Esophagus squamous epithelium (tissue), 5 donors: ENCODE results near the gene DNER. TPM values are rescaled to one million over a fixed set of nuclear protein-coding genes. Genes with fewer than 3 reads are reported as not detected.

ENCODE experiments used
- DNase-seq: peaks from one replicate; lab custom pipeline; 2025; lab: John Stamatoyannopoulos, UW
- H3K27ac ChIP-seq, 4 donors: fragments of 200-600 bp; sonication (generic); one replicate each; pipeline ENCODE4 v1.5.1; 2016 to 2019; ENCODE audit warnings: mild to moderate bottlenecking in 1 of 4
- H3K27me3 ChIP-seq, 4 donors: fragments of 200-600 bp; sonication (generic); 1 replicate in 3 of 4; 2 replicates in 1 of 4; pipeline versions ENCODE4 v1.5.1 to v1.6.0; 2017 to 2021; ENCODE audit warnings: antibody characterized with exemption in 1 of 4
- H3K36me3 ChIP-seq, 3 donors: fragments of 200-600 bp; sonication (generic); one replicate each; pipeline ENCODE4 v1.5.1; 2016 to 2019
- H3K4me1 ChIP-seq, 3 donors: fragments of 200-600 bp; sonication (generic); one replicate each; pipeline ENCODE4 v1.5.1; 2017 to 2019
- H3K4me3 ChIP-seq, 4 donors: fragments of 200-600 bp; sonication (generic); 1 replicate in 3 of 4; 2 replicates in 1 of 4; pipeline ENCODE4 v1.5.1; 2016 to 2019; ENCODE audit warnings: mild to moderate bottlenecking in 2 of 4, moderate library complexity in 1 of 4
- H3K9me3 ChIP-seq, 3 donors: fragments of 200-600 bp; sonication (generic); one replicate each; pipeline ENCODE4 v1.5.1; 2016 to 2019
- POLR2A ChIP-seq, 4 donors: fragments of 450-650 bp; IDR thresholded peaks; one replicate each; pipeline ENCODE4 v1.6.1; 2017; ENCODE audit warnings: antibody characterized with exemption in 4 of 4, mild to moderate bottlenecking in 4 of 4, moderate library complexity in 3 of 4
- WGBS, 2 donors: methylation state at CpG; one replicate each; pipeline ENCODE4 v1.1.5; 2018; 5-methylcytosine and 5-hydroxymethylcytosine counted together
- intact Hi-C: fragments of 100-400 bp; cut with DNase I; formaldehyde crosslinking; loops from one replicate; pipeline ENCODE4 v1.15.0; 2022
- total RNA-seq, 4 donors: library from RNA; depleted of rRNA; stranded (reverse); fragments of >200 nt; gene quantifications; one replicate each; pipeline ENCODE4 v1.1.0, GENCODE V29; 2016
- TF ChIP-seq, protein P1 (sequence below), 6 experiments: fragments of 450-650 bp in 4 of 6; fragments of 200-600 bp in 2 of 6; sonication (generic) in 2 of 6; IDR thresholded peaks; one replicate each; pipeline ENCODE4 v1.5.1; 2016 to 2019; ENCODE audit warnings: antibody characterized with exemption in 6 of 6, mild to moderate bottlenecking in 4 of 6, moderate library complexity in 4 of 6
- donor health status: DM: yes; HTN: yes; CAD: no.

DNER gene
- total RNA-seq, 4 donors from 2014 or later = 0.27 to 2.5 (median 0.91) TPM

DNA sequence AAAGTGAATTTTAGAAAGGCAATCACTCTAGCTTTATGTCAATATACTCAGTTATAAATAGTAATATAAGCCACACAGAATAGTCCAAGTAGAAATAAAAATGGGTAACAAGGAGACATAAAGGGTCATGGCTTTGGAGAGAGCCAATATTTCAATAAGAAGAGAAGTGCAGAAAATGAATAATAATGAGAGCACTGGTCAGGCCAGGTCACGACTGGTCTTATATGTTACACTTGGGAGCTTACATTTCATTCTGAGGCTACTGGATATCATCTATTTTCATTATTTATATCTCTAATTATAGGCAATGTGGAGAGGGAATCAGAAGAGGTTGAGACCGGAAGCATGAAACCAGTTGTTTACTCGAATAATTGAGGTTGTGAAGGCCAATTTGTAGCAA, 262.5 kb downstream of the DNER start:
- Histone ChIP-seq H3K9me3 (no peaks in the 10 kb centered on the region), H3K4me1 (no peaks in the 10 kb centered on the region), H3K27ac (no peak overlapping the region), H3K27me3 (no peaks in the 10 kb centered on the region), H3K4me3 (no peak overlapping the region), H3K36me3 (no peaks in the 10 kb centered on the region)
- DNase-seq = no peak
- 79 to 84% methylated on average over 3 of the region's 3 CpGs for WGBS, 2 donors
- no peak for TF ChIP-seq POLR2A (IDR thresholded peaks at IDR 0.05)
- TF ChIP-seq, protein P1, sequence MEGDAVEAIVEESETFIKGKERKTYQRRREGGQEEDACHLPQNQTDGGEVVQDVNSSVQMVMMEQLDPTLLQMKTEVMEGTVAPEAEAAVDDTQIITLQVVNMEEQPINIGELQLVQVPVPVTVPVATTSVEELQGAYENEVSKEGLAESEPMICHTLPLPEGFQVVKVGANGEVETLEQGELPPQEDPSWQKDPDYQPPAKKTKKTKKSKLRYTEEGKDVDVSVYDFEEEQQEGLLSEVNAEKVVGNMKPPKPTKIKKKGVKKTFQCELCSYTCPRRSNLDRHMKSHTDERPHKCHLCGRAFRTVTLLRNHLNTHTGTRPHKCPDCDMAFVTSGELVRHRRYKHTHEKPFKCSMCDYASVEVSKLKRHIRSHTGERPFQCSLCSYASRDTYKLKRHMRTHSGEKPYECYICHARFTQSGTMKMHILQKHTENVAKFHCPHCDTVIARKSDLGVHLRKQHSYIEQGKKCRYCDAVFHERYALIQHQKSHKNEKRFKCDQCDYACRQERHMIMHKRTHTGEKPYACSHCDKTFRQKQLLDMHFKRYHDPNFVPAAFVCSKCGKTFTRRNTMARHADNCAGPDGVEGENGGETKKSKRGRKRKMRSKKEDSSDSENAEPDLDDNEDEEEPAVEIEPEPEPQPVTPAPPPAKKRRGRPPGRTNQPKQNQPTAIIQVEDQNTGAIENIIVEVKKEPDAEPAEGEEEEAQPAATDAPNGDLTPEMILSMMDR (IDR thresholded peaks at IDR 0.05) = no peak
- intact Hi-C loops = no loop called here

DNA sequence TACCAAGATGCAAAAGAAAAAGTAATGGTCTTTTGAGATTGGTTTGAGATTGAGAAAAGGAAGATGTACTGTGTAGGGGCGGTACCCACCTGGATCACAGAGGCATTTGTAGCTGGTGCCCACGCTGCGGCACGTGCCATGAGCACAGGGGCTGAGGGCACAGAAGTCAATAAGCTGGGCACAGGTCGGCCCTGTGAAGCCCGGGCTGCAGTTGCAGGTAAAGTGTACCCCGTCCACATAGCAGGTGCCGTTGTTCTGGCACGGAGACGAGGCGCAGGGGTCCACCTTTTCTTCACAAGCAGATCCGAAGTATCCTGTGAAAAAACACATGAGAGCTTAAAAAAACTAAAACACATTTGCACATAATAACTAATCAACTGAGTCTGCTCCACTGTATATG, 267.1 kb downstream of the DNER start:
- WGBS, 2 donors = 94% methylated on average over 12 of the region's 12 CpGs
- Histone ChIP-seq H3K27ac (no peak overlapping the region), H3K4me3 (no peak overlapping the region), H3K27me3 (no peaks in the 10 kb centered on the region), H3K36me3 (no peaks in the 10 kb centered on the region), H3K4me1 (peaks cover 0 to 32% (median 17%) of the 10 kb centered on the region in 3 donors), H3K9me3 (no peaks in the 10 kb centered on the region)
- intact Hi-C loops = no loop called here
- no peak for TF ChIP-seq POLR2A (IDR thresholded peaks at IDR 0.05)
- TF ChIP-seq, protein P1 (IDR thresholded peaks at IDR 0.05) = no peak
- no peak for DNase-seq

DNA sequence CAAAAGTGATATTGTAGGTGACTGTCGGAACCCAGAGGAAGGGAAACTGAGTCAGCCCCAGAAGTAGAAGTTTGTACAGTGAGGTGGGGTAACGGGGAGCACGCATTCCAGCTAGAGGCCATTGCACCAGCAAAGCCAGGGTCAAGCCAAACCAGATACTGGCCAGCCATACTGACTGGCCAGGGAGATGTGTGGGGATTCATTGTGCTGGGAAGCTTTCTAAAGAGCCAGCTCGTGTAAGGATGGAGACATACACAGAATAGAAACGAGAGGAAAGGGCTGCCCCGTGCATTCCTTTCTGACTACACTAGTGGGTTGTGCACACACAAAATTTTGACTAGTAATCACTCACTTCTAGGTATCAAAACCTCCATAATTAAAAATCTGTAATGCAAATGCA, 268.0 kb downstream of the DNER start:
- peak overlapping the region in 3 of 4 donors; percentile 68 to 90 (median 83) for H3K27ac ChIP-seq

DNA sequence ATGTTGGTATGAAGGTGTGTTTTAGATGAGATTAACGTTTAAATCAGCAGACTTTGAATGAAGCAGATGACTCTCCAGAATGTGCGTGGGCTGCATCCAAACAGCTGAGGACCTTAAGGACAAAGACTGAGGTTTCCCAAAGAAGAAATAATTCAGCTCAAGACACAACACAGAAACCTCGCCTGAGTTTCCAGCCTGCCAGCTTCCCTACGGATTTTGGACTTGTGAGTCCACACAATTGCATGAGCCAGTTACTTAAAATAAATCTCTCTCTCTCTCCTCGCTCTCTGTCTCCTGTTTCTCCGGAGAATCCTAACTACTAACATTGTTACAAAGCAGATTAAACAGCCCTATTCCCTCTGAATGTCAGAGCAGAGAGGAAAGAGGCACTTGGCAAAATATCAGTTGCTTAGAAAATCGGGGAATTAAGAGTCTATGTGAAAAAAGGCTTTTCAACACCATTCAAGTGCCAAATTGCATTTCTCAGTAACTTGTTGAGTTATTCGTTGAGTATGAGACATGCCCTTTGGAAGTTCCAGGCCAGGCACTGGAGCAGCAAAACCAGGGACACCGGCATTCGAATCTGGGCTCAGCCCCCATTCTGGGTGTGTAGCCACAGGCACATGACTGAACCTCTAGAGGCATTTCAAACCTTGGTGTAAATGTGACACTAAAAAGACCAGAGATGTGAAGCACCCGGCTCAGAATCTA, 268.7 kb downstream of the DNER start:
- Histone ChIP-seq H3K27ac (peak overlapping the region; percentile 25 to 90 (median 76)), H3K4me3 (peak overlapping the region in 1 of 4 donors; percentile 36), H3K27me3 (no peaks in the 10 kb centered on the region), H3K36me3 (no peaks in the 10 kb centered on the region), H3K9me3 (no peaks in the 10 kb centered on the region), H3K4me1 (peaks cover 0 to 32% (median 17%) of the 10 kb centered on the region in 3 donors)
- 26 to 33% methylated on average over 11 of the region's 11 CpGs for WGBS, 2 donors
- TF ChIP-seq POLR2A (IDR thresholded peaks at IDR 0.05) = no peak
- TF ChIP-seq, protein P1 (IDR thresholded peaks at IDR 0.05) = no peak
- intact Hi-C loops = no loop called here
- DNase-seq = no peak

More for the DNA sequence above, 268.0 kb downstream of the DNER start:
- intact Hi-C loops = no loop called here
- H3K27me3 ChIP-seq = no peaks in the 10 kb centered on the region
- H3K4me3 ChIP-seq = peak overlapping the region in 1 of 4 donors; percentile 36
- no peak for DNase-seq
- H3K36me3 ChIP-seq = no peaks in the 10 kb centered on the region
- 72% methylated on average over 6 of the region's 6 CpGs for WGBS, 2 donors
- TF ChIP-seq POLR2A (IDR thresholded peaks at IDR 0.05) = no peak
- TF ChIP-seq, protein P1 (IDR thresholded peaks at IDR 0.05) = no peak
- peaks cover 0 to 32% (median 17%) of the 10 kb centered on the region in 3 donors for H3K4me1 ChIP-seq
- H3K9me3 ChIP-seq = no peaks in the 10 kb centered on the region

DNA sequence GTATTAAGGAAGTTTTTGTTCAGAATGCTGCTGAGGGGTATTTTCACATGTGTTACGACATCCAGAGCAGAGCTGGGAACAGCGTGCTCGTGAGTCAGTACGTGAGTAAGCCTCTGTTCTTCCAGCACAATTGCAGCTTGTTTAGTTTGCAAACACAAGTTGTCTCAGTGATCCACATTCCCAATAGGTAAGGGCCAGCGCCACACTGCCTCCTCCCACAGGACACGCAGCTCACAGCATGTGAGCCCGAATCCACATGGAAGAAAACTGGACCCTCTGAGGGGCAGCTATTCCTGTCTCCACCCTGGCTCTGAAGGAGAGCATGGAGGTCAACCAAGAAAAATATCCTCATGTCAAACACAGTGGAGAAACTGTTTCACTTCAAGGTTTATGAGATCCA, 269.3 kb downstream of the DNER start:
- WGBS, 2 donors = 13 to 22% methylated on average over 6 to 7 of the region's 7 CpGs
- H3K9me3 ChIP-seq = no peaks in the 10 kb centered on the region
- TF ChIP-seq, protein P1 (IDR thresholded peaks at IDR 0.05) = peak in 1 of 6 experiments; percentile 19
- TF ChIP-seq POLR2A (IDR thresholded peaks at IDR 0.05) = peak in 1 of 4 donors; percentile 9
- H3K4me1 ChIP-seq = peaks cover 0 to 32% (median 17%) of the 10 kb centered on the region in 3 donors
- DNase-seq = no peak
- no peaks in the 10 kb centered on the region for H3K36me3 ChIP-seq
- H3K4me3 ChIP-seq = peak overlapping the region in 1 of 4 donors; percentile 36
- intact Hi-C loops = no loop called here
- H3K27me3 ChIP-seq = no peaks in the 10 kb centered on the region
- peak overlapping the region; percentile 25 to 90 (median 76) for H3K27ac ChIP-seq
